Chondrocyte (in vitro differentiated cells): ENCODE results near the gene WDR86. TPM values are rescaled to one million over a fixed set of nuclear protein-coding genes. Genes with fewer than 3 reads are reported as not detected.

Experiments
- DNase-seq: peaks from one replicate; pipeline ENCODE4 v3.0.0; 2021; ENCODE audit warnings: mixed read lengths, low spot score
- H3K27ac Mint-ChIP-seq: one replicate; pipeline ENCODE4 v1.8.0; 2021; ENCODE audit warnings: mild to moderate bottlenecking, moderate library complexity, mixed read lengths; ENCODE audit not compliant: unreplicated experiment
- H3K27me3 Mint-ChIP-seq: 2 replicates; pipeline ENCODE4 v1.8.0; 2021; ENCODE audit warnings: low read depth, mixed read lengths
- H3K36me3 Mint-ChIP-seq: 2 replicates; pipeline ENCODE4 v1.8.0; 2021; ENCODE audit warnings: low read depth, mixed read lengths
- H3K4me1 Mint-ChIP-seq: 2 replicates; pipeline ENCODE4 v1.8.0; 2021; ENCODE audit warnings: low read depth, mild to moderate bottlenecking, mixed read lengths
- H3K4me3 Mint-ChIP-seq: one replicate; pipeline ENCODE4 v1.8.0; 2021; ENCODE audit warnings: mild to moderate bottlenecking, moderate library complexity, mixed read lengths; ENCODE audit not compliant: unreplicated experiment
- H3K9me3 Mint-ChIP-seq: 2 replicates; pipeline ENCODE4 v1.8.0; 2021; ENCODE audit warnings: low read depth, mixed read lengths
- total RNA-seq: library from RNA; stranded (reverse); gene quantifications from 3 replicates; pipeline ENCODE4 v1.2.1, GENCODE V29; 2021
- TF ChIP-seq, protein P1 (sequence below): fragments of 200-600 bp; sonication (generic); IDR thresholded peaks from 2 replicates; pipeline ENCODE4 v1.5.0; 2021; ENCODE audit warnings: antibody characterized with exemption, mild to moderate bottlenecking, moderate library complexity

WDR86 gene
- total RNA-seq, 1 donor from 2014 or later: not detected

DNA sequence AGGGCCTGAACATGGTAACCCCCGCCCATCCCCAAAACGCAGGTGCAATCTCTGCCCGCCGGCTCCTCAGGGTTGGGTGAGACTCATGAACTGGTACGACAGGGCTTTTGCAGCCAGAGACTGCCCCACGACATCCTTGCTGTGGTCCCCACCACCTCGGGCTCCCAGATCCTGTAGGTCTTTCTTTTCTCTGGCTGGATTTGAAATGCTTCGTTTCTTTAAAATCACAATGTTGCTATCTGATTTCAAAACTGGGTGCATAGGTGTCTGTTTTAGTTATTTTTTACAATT, 21.9 kb downstream of the WDR86 start:
- DNase-seq: no peak
- H3K4me1 Mint-ChIP-seq: no peaks in the 10 kb centered on the region
- TF ChIP-seq, protein P1, sequence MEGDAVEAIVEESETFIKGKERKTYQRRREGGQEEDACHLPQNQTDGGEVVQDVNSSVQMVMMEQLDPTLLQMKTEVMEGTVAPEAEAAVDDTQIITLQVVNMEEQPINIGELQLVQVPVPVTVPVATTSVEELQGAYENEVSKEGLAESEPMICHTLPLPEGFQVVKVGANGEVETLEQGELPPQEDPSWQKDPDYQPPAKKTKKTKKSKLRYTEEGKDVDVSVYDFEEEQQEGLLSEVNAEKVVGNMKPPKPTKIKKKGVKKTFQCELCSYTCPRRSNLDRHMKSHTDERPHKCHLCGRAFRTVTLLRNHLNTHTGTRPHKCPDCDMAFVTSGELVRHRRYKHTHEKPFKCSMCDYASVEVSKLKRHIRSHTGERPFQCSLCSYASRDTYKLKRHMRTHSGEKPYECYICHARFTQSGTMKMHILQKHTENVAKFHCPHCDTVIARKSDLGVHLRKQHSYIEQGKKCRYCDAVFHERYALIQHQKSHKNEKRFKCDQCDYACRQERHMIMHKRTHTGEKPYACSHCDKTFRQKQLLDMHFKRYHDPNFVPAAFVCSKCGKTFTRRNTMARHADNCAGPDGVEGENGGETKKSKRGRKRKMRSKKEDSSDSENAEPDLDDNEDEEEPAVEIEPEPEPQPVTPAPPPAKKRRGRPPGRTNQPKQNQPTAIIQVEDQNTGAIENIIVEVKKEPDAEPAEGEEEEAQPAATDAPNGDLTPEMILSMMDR: no peak
- H3K27me3 Mint-ChIP-seq: peaks cover 34% of the 10 kb centered on the region
- H3K4me3 Mint-ChIP-seq: no peak overlapping the region
- no peaks in the 10 kb centered on the region for H3K9me3 Mint-ChIP-seq
- no peaks in the 10 kb centered on the region for H3K36me3 Mint-ChIP-seq
- no peak overlapping the region for H3K27ac Mint-ChIP-seq

DNA sequence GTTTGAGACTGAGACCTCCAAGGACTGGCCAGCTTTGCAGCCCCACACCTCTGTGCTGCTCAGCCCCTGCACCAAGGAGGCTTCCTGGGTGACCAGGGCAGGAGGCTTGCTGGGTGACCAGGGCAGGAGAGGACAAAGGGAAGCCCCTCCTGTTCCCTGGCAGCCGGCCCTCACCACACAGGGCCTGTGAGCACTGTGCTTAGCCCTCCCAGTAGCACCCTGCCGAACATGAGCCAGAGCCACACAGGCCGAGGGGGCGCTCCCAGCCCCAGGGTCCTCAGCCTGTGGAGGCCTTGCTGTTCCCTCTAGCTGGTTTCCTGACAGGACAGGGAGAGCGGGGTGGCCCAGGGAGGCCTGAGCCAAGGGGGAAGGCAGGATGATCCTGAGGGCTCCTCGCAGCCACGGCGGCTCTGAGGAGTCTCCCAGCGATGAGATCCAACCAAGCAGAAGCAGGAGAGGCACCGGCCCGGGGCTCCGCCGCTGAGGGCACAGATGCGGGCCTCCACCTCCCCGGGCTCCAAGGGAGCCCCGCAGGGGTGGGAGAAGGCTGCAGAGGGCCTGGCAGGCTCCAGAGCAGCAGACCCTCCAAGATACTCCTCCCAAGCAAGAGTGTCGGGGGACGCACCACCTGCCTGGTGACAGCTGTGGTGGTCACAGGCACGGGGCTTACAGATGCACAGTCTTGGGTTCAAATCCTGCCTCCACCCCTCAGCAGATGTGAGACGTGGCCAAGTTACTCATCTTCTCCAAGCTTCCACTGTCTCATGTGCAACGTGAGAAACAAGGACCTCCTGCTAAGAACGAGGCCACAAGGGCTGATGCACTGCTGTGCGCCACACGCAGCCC, 22.5 kb downstream of the WDR86 start:
- no peaks in the 10 kb centered on the region for H3K36me3 Mint-ChIP-seq
- peaks cover under 1% of the 10 kb centered on the region for H3K4me1 Mint-ChIP-seq
- H3K27me3 Mint-ChIP-seq: peaks cover 35% of the 10 kb centered on the region
- no peaks in the 10 kb centered on the region for H3K9me3 Mint-ChIP-seq
- no peak overlapping the region for H3K27ac Mint-ChIP-seq
- TF ChIP-seq, protein P1: no peak
- no peak overlapping the region for H3K4me3 Mint-ChIP-seq
- peak; percentile 80 for DNase-seq

DNA sequence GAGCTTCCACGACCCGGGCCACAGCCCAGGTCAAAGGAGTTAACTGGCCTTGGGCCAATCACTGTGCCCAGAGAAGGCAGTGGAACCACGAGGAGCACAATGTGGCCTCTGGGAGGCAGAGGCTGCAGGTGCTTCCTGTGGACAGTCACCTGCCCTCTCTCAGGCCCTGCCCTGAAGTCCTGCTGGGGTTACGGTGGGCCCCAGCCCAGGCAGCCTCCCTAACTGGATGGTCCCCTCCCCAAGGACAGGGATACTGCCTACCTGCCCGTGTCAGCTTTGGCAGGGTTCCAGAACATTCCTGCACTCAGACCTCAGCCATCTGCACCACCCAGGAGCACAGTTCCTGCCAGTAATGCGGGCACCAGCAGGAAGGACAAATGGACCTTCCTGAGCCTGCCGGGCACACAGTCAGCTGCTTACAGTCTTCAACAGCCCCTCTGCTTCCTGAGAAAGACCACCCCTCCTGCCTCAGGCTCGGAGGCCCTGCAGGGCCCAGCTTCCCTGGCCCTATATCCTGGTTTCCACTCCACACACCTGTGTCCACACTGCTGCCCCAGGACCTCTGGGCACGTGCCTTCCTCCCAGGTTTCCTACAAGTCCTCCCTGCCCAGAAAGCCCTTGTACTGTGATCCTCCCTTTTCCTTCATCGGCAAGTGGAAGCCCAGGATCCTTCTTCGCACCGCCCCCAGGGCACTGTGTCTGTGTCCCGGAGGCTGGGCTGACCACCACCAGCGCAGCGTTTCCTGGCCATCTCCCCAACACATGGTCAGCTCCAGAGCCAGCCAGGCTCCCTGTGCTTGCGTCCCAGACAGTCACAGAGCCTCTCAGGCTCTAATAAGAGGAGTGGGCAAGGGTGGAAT, 23.3 kb downstream of the WDR86 start:
- Mint-ChIP-seq H3K27me3 (peaks cover 39% of the 10 kb centered on the region), H3K9me3 (no peaks in the 10 kb centered on the region), H3K4me1 (peaks cover 4% of the 10 kb centered on the region), H3K27ac (no peak overlapping the region), H3K36me3 (no peaks in the 10 kb centered on the region), H3K4me3 (no peak overlapping the region)
- DNase-seq: peak; percentile 86
- TF ChIP-seq, protein P1: no peak

DNA sequence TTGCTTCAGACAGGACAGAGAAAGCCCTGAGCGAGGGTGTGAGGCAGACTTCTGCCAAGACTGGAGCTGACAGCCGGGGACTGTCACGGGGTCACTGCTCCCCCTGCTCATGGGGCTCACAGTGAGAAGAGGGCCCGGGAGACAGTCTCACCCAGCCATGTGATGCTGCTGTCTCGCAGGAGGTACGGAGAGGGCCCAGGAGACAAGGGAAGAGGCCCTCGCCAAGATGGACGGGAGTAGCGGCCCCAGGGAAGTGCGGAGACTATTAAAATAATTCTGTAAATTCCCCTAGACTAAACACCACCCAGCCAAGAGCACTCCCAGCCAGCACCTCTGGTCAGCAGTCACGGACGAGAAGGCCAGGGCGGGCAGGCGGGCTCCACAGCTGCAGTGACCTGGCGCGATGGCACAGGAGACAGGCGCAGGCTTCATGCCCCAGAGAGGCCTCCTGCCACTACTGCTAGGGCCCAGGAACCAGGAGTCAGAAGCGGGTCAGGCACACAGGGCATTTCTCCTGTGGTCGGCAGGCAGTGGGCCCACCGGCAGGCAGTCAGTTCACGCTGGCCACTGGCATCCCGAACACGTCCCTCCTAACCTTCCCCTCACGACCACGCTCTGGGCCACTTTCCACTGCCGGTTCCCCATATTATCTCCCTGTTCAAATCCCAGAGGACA, 24.1 kb downstream of the WDR86 start:
- H3K4me3 Mint-ChIP-seq: no peak overlapping the region
- peaks cover 7% of the 10 kb centered on the region for H3K4me1 Mint-ChIP-seq
- H3K36me3 Mint-ChIP-seq: no peaks in the 10 kb centered on the region
- peaks cover 38% of the 10 kb centered on the region for H3K27me3 Mint-ChIP-seq
- peak; percentile 65 for DNase-seq
- TF ChIP-seq, protein P1: no peak
- no peak overlapping the region for H3K27ac Mint-ChIP-seq
- no peaks in the 10 kb centered on the region for H3K9me3 Mint-ChIP-seq
